AG04449 (cell line): ENCODE results near the gene RIC8B.

ENCODE experiments used
- CTCF ChIA-PET: fragments of 350-600 bp; formaldehyde crosslinking; extraction: SDS; loops from one replicate; lab custom pipeline; 2021; ENCODE audit warnings: antibody characterized with exemption; lab: Yijun Ruan, JAX
- POLR2A ChIA-PET: fragments of 400-600, 350-600 bp; formaldehyde crosslinking; extraction: SDS; loops from one replicate; lab custom pipeline; 2020; ENCODE audit warnings: antibody characterized with exemption, inconsistent platforms; lab: Yijun Ruan, JAX
- DNase-seq: peaks from one replicate; pipeline ENCODE4 v3.0.0-alpha.2; 2010; ENCODE audit warnings: low read depth, low spot score
- H3K4me3 ChIP-seq: 2 replicates; pipeline ENCODE4 v1.5.1; 2011; ENCODE audit warnings: low read depth, mild to moderate bottlenecking, control low read depth, low read length
- CTCF ChIP-seq: IDR thresholded peaks from one replicate; pipeline ENCODE4 v1.5.1; 2011; ENCODE audit warnings: mild to moderate bottlenecking, moderate library complexity, low read length, control low read depth, inconsistent platforms; ENCODE audit not compliant: insufficient read depth; ENCODE audit errors: missing control alignments

The RIC8B gene

GRCh38 chr12:106814714-106815113 is 40.2 kb downstream of the RIC8B start:
- H3K4me3 ChIP-seq: no peak overlapping the region
- no peak for DNase-seq
- CTCF ChIA-PET: interaction anchor here (1.7 kb wide), 1 partner anchor 27 kb away, joined by 6 read pairs; no protein-coding TSS in a partner anchor
- POLR2A ChIA-PET: no interaction called here
- TF ChIP-seq CTCF: no peak

- no peak for TF ChIP-seq CTCF
- H3K4me3 ChIP-seq: no peak overlapping the region
- CTCF ChIA-PET: interaction anchor here (0.7 kb wide), 1 partner anchor 26 kb away, joined by 3 read pairs; no protein-coding TSS in a partner anchor
- DNase-seq: no peak
- POLR2A ChIA-PET: no interaction called here
Measured at GRCh38 chr12:106815741-106816140, 41.3 kb downstream of the RIC8B start.

GRCh38 chr12:106816231-106816630 is 41.7 kb downstream of the RIC8B start:
- no peak overlapping the region for H3K4me3 ChIP-seq
- CTCF ChIA-PET: interaction anchor here (0.7 kb wide), 1 partner anchor 26 kb away, joined by 3 read pairs; no protein-coding TSS in a partner anchor
- TF ChIP-seq CTCF: no peak
- DNase-seq: no peak
- POLR2A ChIA-PET: no interaction called here

- no peak for TF ChIP-seq CTCF
- no peak overlapping the region for H3K4me3 ChIP-seq
- ChIA-PET CTCF (no interaction called here), POLR2A (no interaction called here)
- no peak for DNase-seq
Measured at GRCh38 chr12:106819991-106820390, 45.5 kb downstream of the RIC8B start.

- ChIA-PET CTCF (interaction anchor here (3.9 kb wide), 1 partner anchor 10 kb away, joined by 20 read pairs; no protein-coding TSS in a partner anchor), POLR2A (interaction anchor here (0.6 kb wide), 1 partner anchor 24 kb away, joined by 3 read pairs; no protein-coding TSS in a partner anchor)
- TF ChIP-seq CTCF: no peak
- no peak overlapping the region for H3K4me3 ChIP-seq
- no peak for DNase-seq
Measured at GRCh38 chr12:106831699-106832098, 57.2 kb downstream of the RIC8B start.

- CTCF ChIA-PET: no interaction called here
- no peak overlapping the region for H3K4me3 ChIP-seq
- POLR2A ChIA-PET: no interaction called here
- no peak for DNase-seq
- no peak for TF ChIP-seq CTCF
Measured at GRCh38 chr12:106837782-106838181, 63.3 kb downstream of the RIC8B start.
